PC-3 (cell line): Measurements from ENCODE around the gene ZNF136.

ENCODE experiments used
- EZH2 ChIP-seq: fragments of 300-600 bp; sonication (generic); IDR thresholded peaks from one replicate; pipeline ENCODE4 v1.6.1; 2017; ENCODE audit warnings: antibody characterized with exemption, mild to moderate bottlenecking, low read length; ENCODE audit not compliant: unreplicated experiment
- TF ChIP-seq, protein P1 (sequence below): fragments of 300-600 bp; sonication (generic); conservative IDR thresholded peaks from 2 replicates; pipeline ENCODE4 v1.5.1; 2017; ENCODE audit warnings: antibody characterized with exemption, low read depth, mild to moderate bottlenecking, low read length

DNA sequence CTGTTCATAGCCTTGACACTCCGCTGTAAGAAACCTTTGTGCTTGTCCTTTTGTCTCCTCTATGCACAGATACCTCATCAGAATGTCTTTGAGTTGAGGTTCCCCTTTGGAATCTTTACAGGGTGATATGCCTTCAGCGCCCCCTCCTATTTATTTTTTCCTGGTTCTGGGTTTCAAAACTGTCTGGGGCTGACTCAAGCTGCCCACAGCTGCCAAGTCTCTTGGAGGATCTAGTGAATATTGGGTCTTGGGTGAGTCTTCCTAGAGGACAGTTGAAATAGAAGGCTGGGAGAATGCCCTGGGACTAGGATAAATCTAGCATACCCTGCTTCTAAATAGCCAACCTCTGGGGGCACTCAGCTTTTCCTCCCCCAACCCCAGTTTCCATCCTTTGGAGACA lies 930 bp downstream of the ZNF136 start:
- TF ChIP-seq, protein P1, sequence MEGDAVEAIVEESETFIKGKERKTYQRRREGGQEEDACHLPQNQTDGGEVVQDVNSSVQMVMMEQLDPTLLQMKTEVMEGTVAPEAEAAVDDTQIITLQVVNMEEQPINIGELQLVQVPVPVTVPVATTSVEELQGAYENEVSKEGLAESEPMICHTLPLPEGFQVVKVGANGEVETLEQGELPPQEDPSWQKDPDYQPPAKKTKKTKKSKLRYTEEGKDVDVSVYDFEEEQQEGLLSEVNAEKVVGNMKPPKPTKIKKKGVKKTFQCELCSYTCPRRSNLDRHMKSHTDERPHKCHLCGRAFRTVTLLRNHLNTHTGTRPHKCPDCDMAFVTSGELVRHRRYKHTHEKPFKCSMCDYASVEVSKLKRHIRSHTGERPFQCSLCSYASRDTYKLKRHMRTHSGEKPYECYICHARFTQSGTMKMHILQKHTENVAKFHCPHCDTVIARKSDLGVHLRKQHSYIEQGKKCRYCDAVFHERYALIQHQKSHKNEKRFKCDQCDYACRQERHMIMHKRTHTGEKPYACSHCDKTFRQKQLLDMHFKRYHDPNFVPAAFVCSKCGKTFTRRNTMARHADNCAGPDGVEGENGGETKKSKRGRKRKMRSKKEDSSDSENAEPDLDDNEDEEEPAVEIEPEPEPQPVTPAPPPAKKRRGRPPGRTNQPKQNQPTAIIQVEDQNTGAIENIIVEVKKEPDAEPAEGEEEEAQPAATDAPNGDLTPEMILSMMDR: no peak
- no peak for TF ChIP-seq EZH2
